Amygdala (tissue), 56 donors: ENCODE results near the gene RPS6KA2.

Experiments
- DNase-seq, 56 donors: peaks; one replicate each; lab custom pipeline; 2025; lab: John Stamatoyannopoulos, UW

RPS6KA2 gene

DNA sequence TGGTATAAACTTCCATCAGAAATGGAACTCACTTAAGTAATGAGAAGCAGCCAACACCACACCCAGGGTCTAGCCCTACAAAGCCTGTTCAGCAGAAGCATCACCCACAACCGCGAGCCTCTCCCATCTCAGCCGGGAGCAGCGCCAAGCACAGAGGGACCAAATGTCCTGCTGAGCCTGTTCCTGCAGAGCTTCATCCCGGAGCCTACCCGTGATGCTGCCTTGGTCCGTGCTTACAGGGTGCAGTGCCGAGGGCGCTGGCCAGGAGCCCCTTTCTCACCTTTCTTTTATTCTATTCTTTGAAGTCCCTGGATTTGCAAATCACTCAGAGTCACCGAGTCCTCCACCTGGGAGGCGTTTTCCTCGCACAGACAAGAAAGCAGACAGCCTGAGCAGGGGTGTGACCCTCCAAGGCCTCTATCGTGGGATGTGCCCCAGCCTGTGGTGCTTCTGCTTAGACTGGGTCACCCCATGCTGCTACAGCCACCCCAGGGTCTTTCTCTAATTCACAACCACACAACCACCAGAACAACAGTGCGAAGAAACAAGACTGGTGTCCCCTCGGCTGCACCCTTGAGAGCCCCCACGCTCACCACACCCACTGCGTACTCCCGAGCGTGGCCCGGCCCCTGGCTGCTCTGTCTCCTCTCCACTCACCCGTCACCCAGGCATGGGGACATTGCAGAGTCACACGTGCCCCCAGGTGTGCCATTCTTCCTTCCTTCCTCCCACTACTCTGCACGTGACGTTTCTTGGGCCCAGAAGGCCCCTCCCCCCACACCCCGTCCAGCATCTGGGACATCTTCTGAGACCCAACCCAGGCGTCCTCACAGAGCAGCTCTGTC lies 152.1 kb downstream of the RPS6KA2 start:
- no peak for DNase-seq

DNA sequence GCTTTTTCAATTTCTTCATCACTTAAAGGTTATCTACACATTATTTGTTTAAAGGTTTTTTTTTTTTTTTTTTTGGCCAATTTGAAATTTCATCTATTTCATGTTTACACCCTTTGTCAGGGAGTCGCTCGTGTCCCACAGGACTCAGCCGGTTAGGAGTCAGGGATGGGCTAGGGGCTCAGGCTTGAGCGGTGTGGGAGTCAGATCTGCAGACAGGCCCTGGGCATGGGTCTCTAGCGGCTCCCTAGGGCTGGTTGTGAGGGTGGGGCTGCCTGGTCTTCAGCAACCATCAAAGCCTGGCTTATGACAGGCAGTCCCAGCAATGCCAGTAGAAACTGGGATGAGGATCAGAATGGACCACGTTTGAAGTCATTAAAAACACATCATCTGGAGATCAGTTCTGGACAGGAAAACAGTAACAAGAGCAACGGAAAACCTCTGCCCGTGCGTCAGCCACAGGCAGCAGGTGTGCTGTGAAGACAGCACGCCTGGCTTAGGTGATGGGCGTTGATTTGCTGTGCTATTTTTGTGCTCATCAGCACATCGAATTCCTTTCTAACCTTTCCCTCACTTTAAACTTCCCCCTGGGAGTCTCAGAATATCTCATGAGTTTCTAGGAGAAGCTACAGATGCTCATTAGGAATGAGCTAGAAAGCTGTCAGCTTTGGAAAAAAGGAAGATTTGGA lies 153.0 kb downstream of the RPS6KA2 start:
- DNase-seq: no peak

DNA sequence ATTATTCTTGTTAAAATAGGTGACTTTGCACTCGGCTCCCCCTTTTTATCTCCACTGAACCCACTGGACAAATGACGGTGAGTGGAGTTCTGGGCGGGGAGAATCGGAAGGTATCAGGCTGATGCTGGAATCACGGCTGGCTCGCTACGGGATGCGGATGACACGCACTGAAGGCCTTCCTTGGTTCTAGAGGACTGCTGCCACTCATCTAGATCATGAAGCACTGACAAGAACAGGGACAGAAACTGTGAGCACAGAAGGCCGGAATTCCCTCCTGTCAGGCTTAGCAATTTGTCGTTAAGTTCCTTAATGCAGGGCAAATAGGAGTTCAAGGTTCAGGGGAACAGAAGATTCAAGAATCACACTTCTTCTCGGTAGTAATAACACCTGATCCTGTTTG lies 154.4 kb downstream of the RPS6KA2 start:
- DNase-seq: no peak

DNA sequence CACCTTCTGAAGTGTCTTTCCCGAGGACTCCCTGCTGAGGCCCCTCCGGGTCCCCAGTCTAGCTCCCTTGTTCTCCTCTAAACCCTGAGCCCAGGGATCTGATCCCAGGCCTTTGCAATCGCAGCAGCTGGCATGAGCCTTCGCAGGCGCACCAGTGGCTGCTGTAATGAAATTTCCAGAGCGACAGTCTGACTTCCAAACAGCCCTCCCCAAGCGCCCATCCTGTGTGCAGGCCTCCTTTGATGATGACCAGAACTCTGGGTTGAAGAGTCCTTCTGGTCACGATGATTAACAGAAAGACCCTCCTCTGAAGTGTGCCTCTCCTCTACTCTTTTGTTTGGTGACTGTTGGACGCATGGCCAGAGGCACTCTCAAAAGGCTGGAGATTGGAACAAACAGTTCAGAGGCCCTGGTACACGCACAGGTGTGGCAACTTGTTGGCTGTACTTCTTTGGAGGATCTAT lies 155.2 kb downstream of the RPS6KA2 start:
- DNase-seq: no peak

DNA sequence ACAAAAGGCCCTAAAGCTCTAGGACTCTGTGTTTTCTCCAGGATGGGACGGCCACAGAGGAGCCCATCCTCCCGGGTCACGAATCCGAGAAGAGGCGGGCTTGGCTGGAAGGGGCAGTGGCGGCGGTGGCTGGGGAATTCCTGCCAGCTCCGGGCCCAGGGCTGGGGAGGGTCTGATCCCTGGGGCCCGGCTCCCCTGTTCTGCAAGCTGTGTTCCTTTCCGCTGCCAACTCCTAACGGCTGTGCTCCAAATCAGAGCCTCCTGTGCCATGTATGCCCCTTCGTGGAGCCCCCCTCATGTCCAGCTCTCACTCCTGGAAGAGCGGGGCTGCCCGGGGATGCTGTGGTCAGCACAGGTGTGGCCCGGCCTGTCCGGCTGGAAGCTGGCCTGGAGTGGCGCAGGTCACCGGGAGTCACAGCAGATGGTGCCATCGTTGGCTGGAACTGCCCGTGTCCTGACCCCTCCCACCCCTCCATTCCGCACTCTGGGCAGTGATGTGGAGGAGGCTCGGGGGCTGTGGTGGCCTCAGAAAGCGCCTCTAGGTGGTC lies 156.1 kb downstream of the RPS6KA2 start:
- DNase-seq: peak in 1 of 56 donors; percentile 18

DNA sequence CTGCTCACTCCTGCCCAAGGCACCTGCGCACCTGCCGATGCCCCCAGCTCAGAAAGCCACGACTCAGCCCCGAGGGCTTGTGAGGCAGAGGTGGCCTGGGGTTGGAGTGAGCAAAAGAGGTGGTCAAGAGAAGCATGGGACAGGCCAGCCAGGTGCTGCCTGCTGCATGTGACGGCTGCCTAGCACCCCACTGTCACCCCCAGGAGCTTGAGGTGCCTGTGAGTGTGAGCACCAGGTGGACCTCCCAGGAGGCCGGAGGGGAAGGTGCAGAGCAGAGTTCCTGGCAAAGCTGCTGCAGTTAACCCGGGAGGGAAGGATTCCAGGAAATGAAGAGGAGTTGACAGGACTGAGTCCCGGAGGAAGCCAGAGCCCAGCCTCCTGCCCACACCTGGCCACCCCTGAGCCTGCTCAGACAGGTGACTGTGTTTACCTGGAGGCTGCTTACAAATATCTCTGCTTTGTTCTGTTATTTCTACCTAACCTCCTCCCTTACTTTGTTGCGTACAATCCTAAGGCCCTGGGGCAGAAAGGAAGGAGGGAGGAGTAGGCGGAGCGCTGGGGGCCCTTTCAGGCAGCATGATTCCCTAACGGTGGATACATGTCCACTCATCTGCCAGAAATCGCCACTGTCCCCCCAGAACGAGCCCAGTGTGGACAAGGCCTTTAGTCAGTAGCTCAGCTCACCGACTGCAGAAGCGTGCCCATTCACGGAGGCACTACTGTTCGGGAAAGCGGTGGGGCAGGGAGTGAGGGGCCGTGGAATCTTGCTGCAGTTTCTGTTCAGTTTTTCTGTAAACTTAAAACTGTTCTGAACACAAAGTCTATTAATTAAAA lies 156.8 kb downstream of the RPS6KA2 start:
- no peak for DNase-seq

DNA sequence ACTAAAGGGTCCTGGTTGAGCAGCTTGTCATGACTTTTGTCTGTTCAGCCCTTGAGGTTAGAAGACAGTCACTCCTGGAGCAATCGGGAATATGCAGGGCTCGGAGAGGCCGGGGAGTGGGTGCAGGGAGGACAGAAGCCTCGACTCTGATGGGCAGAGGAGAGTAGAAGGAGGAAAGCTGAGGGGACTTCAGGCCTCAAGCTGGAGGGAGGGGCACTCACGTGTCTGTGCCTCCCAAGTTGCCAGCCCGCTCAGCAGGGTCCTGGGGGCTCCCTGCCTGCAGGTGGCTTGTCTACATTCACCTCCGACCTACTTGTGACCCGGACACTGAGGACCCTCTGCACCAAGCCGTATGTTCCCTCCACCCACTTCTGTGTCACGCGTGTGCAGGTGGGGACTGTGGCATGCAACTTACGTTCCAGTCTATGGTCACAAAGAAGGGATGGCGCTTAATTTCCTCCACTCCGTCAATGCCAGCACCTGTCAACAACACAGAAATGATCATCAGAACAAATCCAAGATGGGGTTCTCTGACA lies 157.6 kb downstream of the RPS6KA2 start:
- no peak for DNase-seq

DNA sequence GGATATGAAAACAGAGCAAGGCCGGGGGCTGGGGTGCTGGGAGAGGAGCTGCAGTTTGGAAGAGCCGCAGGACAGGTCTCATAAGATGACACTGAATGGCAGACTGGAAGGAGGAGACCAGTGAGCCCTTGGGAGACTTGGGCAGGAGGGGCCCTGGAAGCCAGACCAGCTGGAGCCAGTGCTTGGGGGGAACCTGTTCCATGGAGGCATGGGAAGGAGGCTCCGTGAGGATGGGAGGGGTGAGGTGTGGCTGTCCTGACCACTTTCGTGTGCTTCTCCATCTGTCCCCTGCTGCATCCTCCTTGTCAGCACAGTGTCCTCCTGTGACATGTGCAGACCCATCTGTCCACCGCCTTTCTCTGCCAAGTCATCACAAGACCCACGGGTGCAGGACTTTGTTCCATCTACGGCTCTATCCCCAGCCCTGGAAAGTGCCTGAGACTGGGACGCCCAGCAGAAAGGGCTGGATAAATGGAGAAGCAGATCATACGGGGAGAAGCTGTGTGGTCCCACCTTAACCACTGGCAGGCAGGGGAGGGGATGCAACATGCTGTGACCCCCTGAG lies 159.5 kb downstream of the RPS6KA2 start:
- DNase-seq: no peak

DNA sequence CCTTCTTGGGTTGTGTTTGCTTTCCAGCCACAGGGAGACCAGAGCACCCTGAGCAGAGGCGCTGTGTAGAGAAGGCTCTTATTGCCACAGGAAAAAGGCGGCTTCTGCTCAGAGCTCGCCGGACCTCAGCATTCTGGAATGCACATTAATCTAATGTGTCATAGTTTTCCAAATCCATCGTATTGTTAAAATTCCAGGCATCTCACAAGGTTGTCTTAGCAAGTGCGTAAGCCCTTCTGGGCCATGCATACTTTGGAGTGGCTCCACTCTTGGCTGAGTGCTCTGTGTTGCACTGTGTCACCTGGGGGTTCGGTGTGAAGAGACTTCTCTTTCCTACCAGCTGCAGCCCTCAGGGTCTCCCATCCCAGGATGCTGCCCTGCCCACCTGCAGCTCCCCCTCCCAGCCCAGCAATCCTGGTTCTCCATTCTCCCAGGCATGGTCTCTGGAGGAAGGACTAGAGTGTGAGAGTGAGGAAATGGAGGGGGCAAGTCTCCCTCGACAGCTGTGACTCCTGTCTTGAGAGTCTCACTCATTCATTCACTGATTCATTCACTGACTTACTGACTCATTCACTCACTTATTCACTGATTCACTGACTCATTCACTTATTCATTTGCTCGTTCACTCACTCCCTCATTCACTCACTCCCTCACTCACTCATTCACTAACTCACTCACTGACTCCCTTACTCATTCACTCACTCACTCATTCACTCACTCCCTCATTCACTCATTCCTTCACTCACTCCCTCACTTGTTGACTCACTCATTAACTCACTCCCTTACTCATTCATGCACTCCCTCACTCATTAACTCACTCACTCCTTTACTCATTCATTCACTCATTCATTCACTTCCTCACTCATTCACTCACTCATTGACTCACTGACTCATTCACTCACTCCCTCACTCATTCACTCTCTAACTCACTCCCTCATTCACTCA lies 160.6 kb downstream of the RPS6KA2 start:
- DNase-seq: no peak

DNA sequence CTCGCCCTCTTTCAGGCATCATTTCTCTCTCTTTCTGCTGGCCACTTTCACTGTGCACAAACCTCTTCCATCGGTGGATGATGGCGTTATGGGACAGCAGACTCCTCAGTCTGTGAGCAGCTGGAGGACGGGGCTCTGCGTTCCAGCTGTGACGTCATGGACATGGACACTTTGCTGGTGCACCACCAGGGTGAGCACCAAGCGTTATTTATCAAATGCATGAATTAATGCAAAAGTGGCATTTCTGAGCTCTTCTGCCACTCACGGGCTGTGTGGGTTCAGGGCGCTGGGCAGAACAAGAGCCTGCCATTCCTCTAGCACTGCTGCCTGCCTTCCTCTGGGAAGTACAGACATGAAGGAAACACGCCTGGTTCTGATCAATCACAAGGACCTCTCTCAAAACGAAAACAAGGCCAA lies 161.4 kb downstream of the RPS6KA2 start:
- peak in 23 of 56 donors; percentile 18 to 73 (median 42) for DNase-seq

DNA sequence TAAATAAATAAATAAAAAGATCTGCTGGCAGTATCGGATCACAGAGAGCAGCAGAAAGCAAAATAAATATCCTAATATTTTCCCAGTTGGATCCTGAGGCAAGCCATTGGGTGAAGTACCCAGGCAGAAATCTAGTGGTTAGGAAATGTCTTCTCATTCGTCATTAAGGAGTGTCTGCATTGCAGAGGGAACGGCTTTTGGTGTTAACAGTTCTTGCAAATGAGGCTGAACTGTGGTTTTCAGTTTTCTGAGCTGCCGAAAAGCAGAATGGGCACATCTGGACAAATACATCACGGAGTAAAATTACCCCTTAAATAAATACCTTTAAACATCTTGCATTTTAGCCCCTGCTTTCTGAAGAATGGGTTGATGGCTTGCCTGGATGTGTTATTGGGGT lies 162.1 kb downstream of the RPS6KA2 start:
- DNase-seq: no peak

DNA sequence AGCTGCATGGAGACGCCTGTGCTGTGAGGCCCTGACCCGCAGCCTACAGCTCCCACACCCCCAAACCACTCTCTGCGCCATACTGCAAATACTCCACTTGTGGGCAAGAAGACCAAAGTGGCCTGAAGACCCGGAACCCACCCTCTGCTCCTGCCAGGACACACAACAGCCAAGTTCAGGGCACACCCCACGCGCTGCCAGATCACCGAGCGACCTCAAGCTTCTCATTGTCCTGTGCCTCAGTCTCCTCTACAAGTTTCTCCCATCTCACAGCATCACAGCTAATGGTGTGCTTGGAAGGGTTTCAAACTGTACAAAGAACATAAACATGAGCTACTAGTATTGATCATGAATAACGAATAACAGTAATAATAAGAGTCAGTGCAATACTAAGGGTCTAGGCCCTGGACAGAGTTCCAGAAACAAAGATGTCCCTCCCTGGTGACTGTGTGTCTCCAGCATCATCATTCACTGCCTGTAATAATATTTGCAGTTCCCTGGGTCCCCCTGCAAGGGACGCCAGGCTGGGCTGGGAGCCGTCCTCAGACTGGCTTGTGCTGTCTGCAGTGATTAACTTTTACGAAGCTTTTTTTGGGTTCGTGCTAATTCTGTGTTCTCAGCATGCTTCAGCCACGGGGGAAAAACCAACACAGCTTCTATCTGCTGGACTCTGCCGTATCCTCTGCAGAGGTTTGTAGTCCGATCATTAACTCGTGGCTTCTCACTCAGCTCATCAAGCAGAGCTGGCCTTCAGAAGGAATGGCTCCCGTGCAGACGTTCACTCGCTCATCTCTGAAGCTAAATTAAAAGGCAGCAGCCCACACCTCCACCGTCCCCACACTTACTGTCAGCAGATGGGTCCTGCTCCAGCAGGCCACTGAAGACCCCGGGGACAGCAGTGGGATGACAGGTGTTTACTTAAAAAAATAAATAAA lies 162.7 kb downstream of the RPS6KA2 start:
- DNase-seq: no peak

DNA sequence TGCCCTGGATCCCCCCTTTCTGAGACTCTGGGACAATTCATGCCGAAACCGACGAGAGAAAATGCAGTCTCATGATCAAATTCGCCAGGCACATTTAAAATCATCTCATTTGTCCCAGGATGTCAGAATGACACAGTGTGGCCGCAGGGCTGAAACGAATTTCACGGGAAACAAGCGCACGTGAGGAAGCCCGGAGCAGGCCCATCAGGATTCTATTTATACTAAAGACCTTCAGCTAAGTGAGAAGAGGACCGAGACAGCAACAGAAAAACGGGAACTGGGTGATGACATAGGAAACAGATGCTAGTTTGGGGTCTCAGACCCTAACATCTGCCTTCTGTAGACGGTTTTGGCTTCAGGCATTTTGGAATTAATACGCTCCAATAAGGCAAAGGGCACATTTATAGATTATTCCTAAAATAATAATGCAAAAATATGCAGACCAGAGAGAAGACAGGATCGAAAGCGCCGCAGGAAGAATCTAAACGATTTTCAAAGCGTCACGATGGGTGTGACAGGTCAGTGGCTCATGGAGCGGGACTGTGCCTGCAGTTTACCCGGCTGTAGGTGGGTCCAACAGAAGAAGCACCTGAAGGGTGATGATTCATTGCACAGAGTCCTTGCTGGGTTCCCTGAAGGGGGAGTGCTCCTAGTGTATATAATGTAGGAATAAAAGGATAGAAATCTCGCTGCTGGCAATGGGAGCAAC lies 163.5 kb downstream of the RPS6KA2 start:
- no peak for DNase-seq

DNA sequence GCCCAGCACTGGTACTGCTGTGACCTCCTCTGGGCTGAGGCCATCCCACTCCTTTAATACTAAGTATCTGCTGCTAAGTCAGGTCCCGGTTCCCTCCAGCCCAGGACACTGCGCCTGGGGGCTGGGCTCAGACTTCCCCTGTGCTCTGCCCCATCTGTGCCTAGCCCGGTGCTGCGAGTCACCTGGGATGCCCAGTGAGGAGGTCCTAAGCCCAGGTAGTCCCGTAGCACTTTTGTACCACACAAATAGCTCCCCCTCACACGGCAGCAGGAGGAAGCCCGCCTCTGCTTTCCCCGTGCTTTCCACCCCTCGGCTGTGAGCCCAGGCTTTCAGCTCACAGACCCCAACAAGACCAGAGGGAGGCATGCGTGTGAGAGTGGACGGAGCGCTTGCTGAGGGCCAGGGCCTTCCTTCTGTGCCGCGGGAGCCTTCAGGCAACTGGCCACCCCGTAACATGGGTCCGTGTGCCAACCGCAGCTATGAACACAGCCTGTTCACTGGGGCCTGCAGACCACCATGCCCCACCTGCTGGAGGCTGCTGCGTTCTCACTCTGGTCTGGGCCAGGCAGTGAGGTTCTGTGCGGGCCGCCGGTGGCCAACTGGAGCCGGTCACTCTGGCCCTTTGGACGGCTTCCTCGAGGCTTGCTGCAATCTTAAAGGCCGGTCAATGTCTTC lies 164.5 kb downstream of the RPS6KA2 start:
- no peak for DNase-seq

DNA sequence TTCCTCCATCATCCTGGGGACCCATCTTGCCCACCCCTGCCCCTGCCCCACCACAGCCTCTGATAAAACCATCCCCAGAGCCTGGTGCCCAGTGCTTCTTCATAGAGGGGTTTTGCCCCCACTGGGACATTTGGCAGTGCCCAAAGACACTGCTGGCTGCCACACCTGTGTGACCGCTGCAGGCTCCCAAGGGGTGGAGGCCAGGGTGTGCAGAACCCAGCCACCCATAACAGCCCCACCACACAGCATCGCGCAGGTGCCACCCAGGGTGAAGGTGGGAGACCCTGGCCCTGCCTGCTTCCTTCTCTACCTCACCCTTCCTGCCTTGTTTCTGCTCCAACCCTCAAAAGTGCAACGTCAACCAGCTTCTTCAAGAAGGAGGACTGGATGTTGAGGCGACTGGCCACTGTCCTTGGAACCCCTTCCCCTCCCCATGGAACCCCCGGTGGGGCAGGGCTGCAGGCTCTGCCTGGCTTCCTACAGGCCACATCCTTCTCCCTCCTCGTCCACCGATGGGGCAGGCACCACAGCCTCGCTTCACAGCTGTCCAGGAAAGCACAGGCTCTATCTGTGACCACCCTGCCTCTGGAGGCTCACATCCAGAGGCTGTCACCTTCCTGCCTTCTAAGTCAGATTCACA lies 165.1 kb downstream of the RPS6KA2 start:
- no peak for DNase-seq
